Spleen (tissue), 7 donors: Measurements from ENCODE around the gene EED.

ENCODE experiments used
- POLR2A ChIP-seq, 3 donors: fragments of 450-650 bp; IDR thresholded peaks; one replicate each; pipeline ENCODE4 v1.5.1; 2017; ENCODE audit warnings: antibody characterized with exemption in 3 of 3, mild to moderate bottlenecking in 1 of 3
- TF ChIP-seq, protein P1 (sequence below), 11 experiments: fragments of 200-600 bp in 7 of 11; fragments of 450-650 bp in 4 of 11; sonication (generic) in 4 of 11; IDR thresholded peaks in 8 of 11; conservative IDR thresholded peaks in 3 of 11; 1 replicate in 7 of 11; 2 replicates in 4 of 11; pipeline versions ENCODE4 v1.4.0 to v1.8.0; 2016 to 2021; ENCODE audit warnings: antibody characterized with exemption in 11 of 11, inconsistent platforms in 4 of 11, mild to moderate bottlenecking in 1 of 11
- donor health status: DM: no; HTN: no; CAD: no; lungs with moderate emphysema.
- donor health status: DM: no; HTN: no; CAD: no.
- donor health status: DM: no; HTN: no; CAD: no.

DNA sequence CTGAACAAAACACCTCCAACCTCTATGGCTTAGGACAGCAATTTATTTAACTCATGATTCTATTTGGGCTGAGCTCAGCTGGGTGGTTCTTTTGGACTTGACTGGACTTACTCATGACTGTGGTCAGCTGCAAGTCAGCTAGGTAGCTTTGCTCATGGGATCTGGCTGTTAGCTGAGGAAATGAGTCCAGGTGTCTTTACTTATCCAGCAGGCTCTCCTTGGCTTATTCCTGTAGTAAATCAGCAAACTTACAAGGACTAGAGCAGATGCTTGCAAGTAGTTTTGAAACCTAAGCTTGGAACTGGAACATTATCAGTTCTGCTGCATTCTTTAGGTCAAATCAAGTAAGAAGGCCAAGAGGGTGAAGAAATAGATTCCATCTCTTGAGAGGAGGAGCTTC lies 49.5 kb downstream of the EED start:
- TF ChIP-seq, protein P1, sequence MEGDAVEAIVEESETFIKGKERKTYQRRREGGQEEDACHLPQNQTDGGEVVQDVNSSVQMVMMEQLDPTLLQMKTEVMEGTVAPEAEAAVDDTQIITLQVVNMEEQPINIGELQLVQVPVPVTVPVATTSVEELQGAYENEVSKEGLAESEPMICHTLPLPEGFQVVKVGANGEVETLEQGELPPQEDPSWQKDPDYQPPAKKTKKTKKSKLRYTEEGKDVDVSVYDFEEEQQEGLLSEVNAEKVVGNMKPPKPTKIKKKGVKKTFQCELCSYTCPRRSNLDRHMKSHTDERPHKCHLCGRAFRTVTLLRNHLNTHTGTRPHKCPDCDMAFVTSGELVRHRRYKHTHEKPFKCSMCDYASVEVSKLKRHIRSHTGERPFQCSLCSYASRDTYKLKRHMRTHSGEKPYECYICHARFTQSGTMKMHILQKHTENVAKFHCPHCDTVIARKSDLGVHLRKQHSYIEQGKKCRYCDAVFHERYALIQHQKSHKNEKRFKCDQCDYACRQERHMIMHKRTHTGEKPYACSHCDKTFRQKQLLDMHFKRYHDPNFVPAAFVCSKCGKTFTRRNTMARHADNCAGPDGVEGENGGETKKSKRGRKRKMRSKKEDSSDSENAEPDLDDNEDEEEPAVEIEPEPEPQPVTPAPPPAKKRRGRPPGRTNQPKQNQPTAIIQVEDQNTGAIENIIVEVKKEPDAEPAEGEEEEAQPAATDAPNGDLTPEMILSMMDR (IDR thresholded peaks at IDR 0.05 in 8 of 11, conservative IDR thresholded peaks at IDR 0.05 in 3 of 11) = no peak
- TF ChIP-seq POLR2A (IDR thresholded peaks at IDR 0.05) = no peak
